GM23338 (cell line): ENCODE results near the gene MRPS6. TPM values are rescaled to one million over a fixed set of nuclear protein-coding genes. Genes with fewer than 3 reads are reported as not detected.

Source experiments
- ATAC-seq: fragments of 200-7000 bp; cut with Tn5 transposase; 3 replicates; pipeline ENCODE4 v1.9.1; 2020
- DNase-seq: peaks from one replicate; pipeline ENCODE4 v3.0.0-alpha.2; 2015; ENCODE audit warnings: low spot score
- H2AFZ ChIP-seq: fragments of 200-600 bp; sonication (generic); 2 replicates; pipeline ENCODE4 v1.8.0; 2016; ENCODE audit warnings: antibody characterized with exemption, mild to moderate bottlenecking, moderate library complexity
- H3F3A ChIP-seq: fragments of 200-600 bp; sonication (generic); replicated peaks from 2 replicates; pipeline ENCODE4 v1.8.0; 2017; ENCODE audit warnings: antibody characterized with exemption, mixed run types, low read depth
- H3K27ac ChIP-seq: fragments of 200-600 bp; sonication (generic); 2 replicates; pipeline ENCODE4 v1.6.1; 2016; ENCODE audit warnings: low read depth
- H3K27me3 ChIP-seq: fragments of 200-600 bp; sonication (generic); 2 replicates; pipeline ENCODE4 v1.8.0; 2016; ENCODE audit warnings: mild to moderate bottlenecking, mixed run types, moderate library complexity; ENCODE audit not compliant: insufficient read depth
- H3K36me3 ChIP-seq: fragments of 200-600 bp; sonication (generic); 2 replicates; pipeline ENCODE4 v1.8.0; 2016; ENCODE audit warnings: mild to moderate bottlenecking; ENCODE audit not compliant: insufficient read depth
- H3K4me1 ChIP-seq: fragments of 200-600 bp; sonication (generic); 2 replicates; pipeline ENCODE4 v1.8.0; 2016; ENCODE audit warnings: mild to moderate bottlenecking, moderate library complexity; ENCODE audit not compliant: insufficient read depth
- H3K4me2 ChIP-seq: fragments of 200-600 bp; sonication (generic); 2 replicates; pipeline ENCODE4 v1.7.1; 2017; ENCODE audit warnings: mixed run types
- H3K4me3 ChIP-seq: fragments of 200-600 bp; sonication (generic); 2 replicates; pipeline ENCODE4 v1.6.1; 2016; ENCODE audit warnings: mixed run types
- H3K79me2 ChIP-seq: fragments of 200-600 bp; sonication (generic); replicated peaks from 2 replicates; pipeline ENCODE4 v1.8.0; 2017; ENCODE audit warnings: mild to moderate bottlenecking; ENCODE audit not compliant: insufficient read depth
- H3K9me2 ChIP-seq: fragments of 200-600 bp; sonication (generic); 2 replicates; pipeline ENCODE4 v1.8.0; 2017; ENCODE audit not compliant: insufficient read depth
- H4K20me1 ChIP-seq: fragments of 200-600 bp; sonication (generic); replicated peaks from 2 replicates; pipeline ENCODE4 v1.8.0; 2017; ENCODE audit warnings: mild to moderate bottlenecking; ENCODE audit not compliant: insufficient read depth
- H3K27ac Mint-ChIP-seq: 2 replicates; pipeline ENCODE4 v1.8.0; 2020; ENCODE audit warnings: inconsistent platforms, mild to moderate bottlenecking, moderate library complexity, mixed read lengths
- H3K27me3 Mint-ChIP-seq: 3 replicates; pipeline ENCODE4 v1.8.0; 2022; ENCODE audit warnings: low read depth, mild to moderate bottlenecking, moderate library complexity, mixed read lengths, inconsistent platforms; ENCODE audit not compliant: insufficient read depth, poor library complexity
- H3K36me3 Mint-ChIP-seq: 3 replicates; pipeline ENCODE4 v1.8.0; 2021; ENCODE audit warnings: low read depth, mild to moderate bottlenecking, inconsistent platforms, moderate library complexity, mixed read lengths
- H3K4me1 Mint-ChIP-seq: 3 replicates; pipeline ENCODE4 v1.8.0; 2020; ENCODE audit warnings: mild to moderate bottlenecking, inconsistent platforms, mixed read lengths
- H3K4me3 Mint-ChIP-seq: 3 replicates; pipeline ENCODE4 v1.8.0; 2021; ENCODE audit warnings: moderate library complexity, mild to moderate bottlenecking, inconsistent platforms, mixed read lengths
- H3K9me3 Mint-ChIP-seq: 3 replicates; pipeline ENCODE4 v1.8.0; 2020; ENCODE audit warnings: moderate library complexity, mild to moderate bottlenecking, inconsistent platforms, mixed read lengths
- CREB1 ChIP-seq: fragments of 250-450 bp; sonication (Bioruptor Pico); IDR thresholded peaks from 2 replicates; pipeline ENCODE4 v1.5.0; 2020; ENCODE audit warnings: low read depth, mild to moderate bottlenecking, moderate library complexity
- CTCF ChIP-seq, 2 experiments: fragments of 200-600 bp in 1 of 2; sonication (generic) in 1 of 2; conservative IDR thresholded peaks; 2 replicates each; pipeline versions ENCODE4 v1.5.1 to v1.6.1; 2016 to 2017; ENCODE audit warnings: antibody characterized with exemption in 2 of 2, low read depth in 2 of 2, mild to moderate bottlenecking in 2 of 2, moderate library complexity in 1 of 2
- EZH2 ChIP-seq: fragments of 200-600 bp; sonication (generic); IDR thresholded peaks from one replicate; pipeline ENCODE4 v1.8.0; 2017; ENCODE audit warnings: antibody characterized with exemption, mild to moderate bottlenecking, low read depth; ENCODE audit not compliant: unreplicated experiment
- EZH2phosphoT487 ChIP-seq: fragments of 200-600 bp; sonication (generic); IDR thresholded peaks from one replicate; pipeline ENCODE4 v1.8.1; 2018; ENCODE audit warnings: antibody characterized with exemption; ENCODE audit not compliant: unreplicated experiment
- JUNB ChIP-seq: IDR thresholded peaks from one replicate; pipeline ENCODE4 v1.6.1; 2016; ENCODE audit warnings: antibody characterized with exemption; ENCODE audit not compliant: unreplicated experiment
- POLR2AphosphoS5 ChIP-seq: IDR thresholded peaks from 2 replicates; pipeline ENCODE4 v1.6.1; 2016; ENCODE audit warnings: antibody characterized with exemption, low read depth
- STAT1 ChIP-seq: IDR thresholded peaks from one replicate; pipeline ENCODE4 v1.6.1; 2016; ENCODE audit warnings: antibody characterized with exemption; ENCODE audit not compliant: unreplicated experiment
- ZNF114 ChIP-seq: fragments of 250-450 bp; sonication (Bioruptor Pico); IDR thresholded peaks from 2 replicates; pipeline ENCODE4 v1.5.0; 2020; ENCODE audit warnings: mild to moderate bottlenecking, moderate library complexity
- ZNF331 ChIP-seq: fragments of 250-450 bp; sonication (Bioruptor Pico); IDR thresholded peaks from 2 replicates; pipeline ENCODE4 v1.5.0; 2020; ENCODE audit warnings: low read depth, mild to moderate bottlenecking, moderate library complexity
- polyA plus RNA-seq: library from polyadenylated mRNA; unstranded; fragments of >200 nt; fragmentation: Nextera tagmentation; extraction: Ambion mirVana; gene quantifications from 2 replicates; pipeline ENCODE4 v1.2.1, GENCODE V29; 2016
- total RNA-seq: library from RNA; depleted of rRNA; stranded (reverse); fragments of >200 nt; shearing (Covaris generic); gene quantifications from 2 replicates; pipeline ENCODE4 v1.2.3, GENCODE V29; 2014
- TF ChIP-seq, protein P1 (sequence below): fragments of 250-450 bp; sonication (Bioruptor Pico); IDR thresholded peaks from 2 replicates; pipeline ENCODE4 v1.5.0; 2020; ENCODE audit warnings: mild to moderate bottlenecking, moderate library complexity
- TF ChIP-seq, protein P2 (sequence below): IDR thresholded peaks from one replicate; pipeline ENCODE4 v1.6.1; 2018; ENCODE audit warnings: antibody characterized with exemption; ENCODE audit not compliant: unreplicated experiment

Gene MRPS6
- total and polyA plus RNA-seq, 2 experiments from 2014 or later, result 80.5 to 242 TPM

DNA sequence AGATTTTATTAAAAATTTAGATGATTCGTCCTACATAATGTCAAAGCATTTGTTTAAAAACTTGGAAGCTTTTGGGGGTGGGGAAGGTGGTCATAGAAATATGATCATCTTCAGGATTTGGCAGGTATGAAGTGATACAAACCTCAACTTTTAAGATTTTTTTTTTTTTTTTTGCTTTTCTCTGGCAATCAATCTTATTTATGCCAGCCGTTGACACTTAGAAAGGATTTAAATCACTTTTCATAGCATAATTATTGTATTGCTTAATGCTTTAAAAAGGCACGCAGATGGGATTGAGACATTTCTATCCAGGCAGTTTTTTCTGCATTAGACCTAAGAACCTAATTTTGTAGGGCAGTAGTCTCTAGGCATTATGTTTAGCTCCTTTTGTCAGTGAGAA lies 19.7 kb downstream of the MRPS6 start (continued):
- TF ChIP-seq, protein P1, sequence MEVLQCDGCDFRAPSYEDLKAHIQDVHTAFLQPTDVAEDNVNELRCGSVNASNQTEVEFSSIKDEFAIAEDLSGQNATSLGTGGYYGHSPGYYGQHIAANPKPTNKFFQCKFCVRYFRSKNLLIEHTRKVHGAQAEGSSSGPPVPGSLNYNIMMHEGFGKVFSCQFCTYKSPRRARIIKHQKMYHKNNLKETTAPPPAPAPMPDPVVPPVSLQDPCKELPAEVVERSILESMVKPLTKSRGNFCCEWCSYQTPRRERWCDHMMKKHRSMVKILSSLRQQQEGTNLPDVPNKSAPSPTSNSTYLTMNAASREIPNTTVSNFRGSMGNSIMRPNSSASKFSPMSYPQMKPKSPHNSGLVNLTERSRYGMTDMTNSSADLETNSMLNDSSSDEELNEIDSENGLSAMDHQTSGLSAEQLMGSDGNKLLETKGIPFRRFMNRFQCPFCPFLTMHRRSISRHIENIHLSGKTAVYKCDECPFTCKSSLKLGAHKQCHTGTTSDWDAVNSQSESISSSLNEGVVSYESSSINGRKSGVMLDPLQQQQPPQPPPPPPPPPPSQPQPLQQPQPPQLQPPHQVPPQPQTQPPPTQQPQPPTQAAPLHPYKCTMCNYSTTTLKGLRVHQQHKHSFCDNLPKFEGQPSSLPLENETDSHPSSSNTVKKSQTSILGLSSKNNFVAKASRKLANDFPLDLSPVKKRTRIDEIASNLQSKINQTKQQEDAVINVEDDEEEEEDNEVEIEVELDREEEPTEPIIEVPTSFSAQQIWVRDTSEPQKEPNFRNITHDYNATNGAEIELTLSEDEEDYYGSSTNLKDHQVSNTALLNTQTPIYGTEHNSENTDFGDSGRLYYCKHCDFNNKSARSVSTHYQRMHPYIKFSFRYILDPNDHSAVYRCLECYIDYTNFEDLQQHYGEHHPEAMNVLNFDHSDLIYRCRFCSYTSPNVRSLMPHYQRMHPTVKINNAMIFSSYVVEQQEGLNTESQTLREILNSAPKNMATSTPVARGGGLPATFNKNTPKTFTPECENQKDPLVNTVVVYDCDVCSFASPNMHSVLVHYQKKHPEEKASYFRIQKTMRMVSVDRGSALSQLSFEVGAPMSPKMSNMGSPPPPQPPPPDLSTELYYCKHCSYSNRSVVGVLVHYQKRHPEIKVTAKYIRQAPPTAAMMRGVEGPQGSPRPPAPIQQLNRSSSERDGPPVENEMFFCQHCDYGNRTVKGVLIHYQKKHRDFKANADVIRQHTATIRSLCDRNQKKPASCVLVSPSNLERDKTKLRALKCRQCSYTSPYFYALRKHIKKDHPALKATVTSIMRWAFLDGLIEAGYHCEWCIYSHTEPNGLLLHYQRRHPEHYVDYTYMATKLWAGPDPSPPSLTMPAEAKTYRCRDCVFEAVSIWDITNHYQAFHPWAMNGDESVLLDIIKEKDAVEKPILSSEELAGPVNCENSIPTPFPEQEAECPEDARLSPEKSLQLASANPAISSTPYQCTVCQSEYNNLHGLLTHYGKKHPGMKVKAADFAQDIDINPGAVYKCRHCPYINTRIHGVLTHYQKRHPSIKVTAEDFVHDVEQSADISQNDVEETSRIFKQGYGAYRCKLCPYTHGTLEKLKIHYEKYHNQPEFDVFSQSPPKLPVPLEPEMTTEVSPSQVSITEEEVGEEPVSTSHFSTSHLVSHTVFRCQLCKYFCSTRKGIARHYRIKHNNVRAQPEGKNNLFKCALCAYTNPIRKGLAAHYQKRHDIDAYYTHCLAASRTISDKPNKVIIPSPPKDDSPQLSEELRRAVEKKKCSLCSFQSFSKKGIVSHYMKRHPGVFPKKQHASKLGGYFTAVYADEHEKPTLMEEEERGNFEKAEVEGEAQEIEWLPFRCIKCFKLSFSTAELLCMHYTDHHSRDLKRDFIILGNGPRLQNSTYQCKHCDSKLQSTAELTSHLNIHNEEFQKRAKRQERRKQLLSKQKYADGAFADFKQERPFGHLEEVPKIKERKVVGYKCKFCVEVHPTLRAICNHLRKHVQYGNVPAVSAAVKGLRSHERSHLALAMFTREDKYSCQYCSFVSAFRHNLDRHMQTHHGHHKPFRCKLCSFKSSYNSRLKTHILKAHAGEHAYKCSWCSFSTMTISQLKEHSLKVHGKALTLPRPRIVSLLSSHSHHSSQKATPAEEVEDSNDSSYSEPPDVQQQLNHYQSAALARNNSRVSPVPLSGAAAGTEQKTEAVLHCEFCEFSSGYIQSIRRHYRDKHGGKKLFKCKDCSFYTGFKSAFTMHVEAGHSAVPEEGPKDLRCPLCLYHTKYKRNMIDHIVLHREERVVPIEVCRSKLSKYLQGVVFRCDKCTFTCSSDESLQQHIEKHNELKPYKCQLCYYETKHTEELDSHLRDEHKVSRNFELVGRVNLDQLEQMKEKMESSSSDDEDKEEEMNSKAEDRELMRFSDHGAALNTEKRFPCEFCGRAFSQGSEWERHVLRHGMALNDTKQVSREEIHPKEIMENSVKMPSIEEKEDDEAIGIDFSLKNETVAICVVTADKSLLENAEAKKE (CRISPR knock-in tag), result no peak
- TF ChIP-seq JUNB, result no peak
- no peak for TF ChIP-seq POLR2AphosphoS5
- no peak for TF ChIP-seq ZNF331
- TF ChIP-seq EZH2, result no peak
- TF ChIP-seq CTCF (conservative IDR thresholded peaks at IDR 0.05; ENCODE audit: low read depth in 2 of 2), result no peak

DNA sequence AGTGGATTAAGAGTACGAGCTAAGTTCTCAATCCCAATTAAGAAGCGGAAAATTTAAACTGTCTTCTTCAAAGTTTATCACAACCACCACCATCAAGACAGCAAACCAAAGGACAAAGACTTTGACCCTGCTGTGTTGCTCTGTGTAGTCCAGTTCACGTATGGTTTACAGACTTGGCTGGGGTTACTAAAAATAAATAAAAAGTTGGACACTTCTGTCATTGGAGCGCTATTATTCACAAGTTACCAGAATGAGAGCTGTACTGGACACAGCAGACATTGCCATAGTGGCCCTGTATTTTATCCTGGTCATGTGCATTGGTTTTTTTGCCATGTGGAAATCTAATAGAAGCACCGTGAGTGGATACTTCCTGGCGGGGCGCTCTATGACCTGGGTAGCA lies 21.6 kb downstream of the MRPS6 start:
- peaks cover 50% of the 10 kb centered on the region for H4K20me1 ChIP-seq
- H3K27ac Mint-ChIP-seq, result no peak overlapping the region
- no peaks in the 10 kb centered on the region for H3K27me3 Mint-ChIP-seq
- peaks cover 29% of the 10 kb centered on the region for H3K4me1 ChIP-seq
- H3K27ac ChIP-seq, result no peak overlapping the region
- DNase-seq (no peak), ATAC-seq (no peak)
- H3K9me2 ChIP-seq, result no peaks in the 10 kb centered on the region
- no peaks in the 10 kb centered on the region for H3F3A ChIP-seq
- H3K4me3 Mint-ChIP-seq, result no peak overlapping the region
- H3K27me3 ChIP-seq, result no peaks in the 10 kb centered on the region
- H2AFZ ChIP-seq, result no peak overlapping the region
- peaks cover 8% of the 10 kb centered on the region; the same call in 1 of the 2 replicates for H3K36me3 ChIP-seq
- H3K4me2 ChIP-seq, result no peak overlapping the region
- H3K79me2 ChIP-seq, result peaks cover 99% of the 10 kb centered on the region
- peaks cover 27% of the 10 kb centered on the region for H3K36me3 Mint-ChIP-seq
- no peak overlapping the region for H3K4me3 ChIP-seq
- H3K9me3 Mint-ChIP-seq, result no peaks in the 10 kb centered on the region
- peaks cover 38% of the 10 kb centered on the region for H3K4me1 Mint-ChIP-seq
- no peak for TF ChIP-seq EZH2
- no peak for TF ChIP-seq ZNF331
- no peak for TF ChIP-seq ZNF114
- no peak for TF ChIP-seq STAT1
- TF ChIP-seq JUNB, result no peak
- no peak for TF ChIP-seq CTCF (conservative IDR thresholded peaks at IDR 0.05; ENCODE audit: low read depth in 2 of 2)
- TF ChIP-seq, protein P2, sequence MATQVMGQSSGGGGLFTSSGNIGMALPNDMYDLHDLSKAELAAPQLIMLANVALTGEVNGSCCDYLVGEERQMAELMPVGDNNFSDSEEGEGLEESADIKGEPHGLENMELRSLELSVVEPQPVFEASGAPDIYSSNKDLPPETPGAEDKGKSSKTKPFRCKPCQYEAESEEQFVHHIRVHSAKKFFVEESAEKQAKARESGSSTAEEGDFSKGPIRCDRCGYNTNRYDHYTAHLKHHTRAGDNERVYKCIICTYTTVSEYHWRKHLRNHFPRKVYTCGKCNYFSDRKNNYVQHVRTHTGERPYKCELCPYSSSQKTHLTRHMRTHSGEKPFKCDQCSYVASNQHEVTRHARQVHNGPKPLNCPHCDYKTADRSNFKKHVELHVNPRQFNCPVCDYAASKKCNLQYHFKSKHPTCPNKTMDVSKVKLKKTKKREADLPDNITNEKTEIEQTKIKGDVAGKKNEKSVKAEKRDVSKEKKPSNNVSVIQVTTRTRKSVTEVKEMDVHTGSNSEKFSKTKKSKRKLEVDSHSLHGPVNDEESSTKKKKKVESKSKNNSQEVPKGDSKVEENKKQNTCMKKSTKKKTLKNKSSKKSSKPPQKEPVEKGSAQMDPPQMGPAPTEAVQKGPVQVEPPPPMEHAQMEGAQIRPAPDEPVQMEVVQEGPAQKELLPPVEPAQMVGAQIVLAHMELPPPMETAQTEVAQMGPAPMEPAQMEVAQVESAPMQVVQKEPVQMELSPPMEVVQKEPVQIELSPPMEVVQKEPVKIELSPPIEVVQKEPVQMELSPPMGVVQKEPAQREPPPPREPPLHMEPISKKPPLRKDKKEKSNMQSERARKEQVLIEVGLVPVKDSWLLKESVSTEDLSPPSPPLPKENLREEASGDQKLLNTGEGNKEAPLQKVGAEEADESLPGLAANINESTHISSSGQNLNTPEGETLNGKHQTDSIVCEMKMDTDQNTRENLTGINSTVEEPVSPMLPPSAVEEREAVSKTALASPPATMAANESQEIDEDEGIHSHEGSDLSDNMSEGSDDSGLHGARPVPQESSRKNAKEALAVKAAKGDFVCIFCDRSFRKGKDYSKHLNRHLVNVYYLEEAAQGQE, result no peak
- TF ChIP-seq CREB1 (CRISPR knock-in tag), result no peak
- no peak for TF ChIP-seq EZH2phosphoT487
